NCI-H774 (cell line): ENCODE data around the gene GPC3.

ENCODE experiments used
- DNase-seq: peaks from one replicate; lab custom pipeline; 2025; lab: John Stamatoyannopoulos, UW

GPC3 gene

DNA sequence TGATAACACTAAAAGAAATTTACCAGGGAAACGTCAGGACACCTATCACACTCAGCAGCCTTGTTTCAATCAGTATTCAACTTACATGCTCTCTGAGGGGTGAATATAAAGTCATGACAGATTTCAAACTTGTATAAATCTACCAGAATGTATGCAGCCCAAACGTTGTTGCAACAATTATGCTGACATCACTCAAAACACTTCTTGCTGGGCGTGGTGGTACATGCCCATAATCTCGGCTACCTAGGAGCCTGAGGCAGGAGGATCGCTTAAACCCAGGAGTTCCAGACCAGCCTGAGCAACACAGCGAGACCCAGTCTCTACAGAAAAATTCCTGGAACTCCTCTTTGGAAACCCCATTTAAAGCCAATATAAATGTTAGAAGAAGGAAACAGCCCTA lies 303.5 kb downstream of the GPC3 start:
- no peak for DNase-seq

DNA sequence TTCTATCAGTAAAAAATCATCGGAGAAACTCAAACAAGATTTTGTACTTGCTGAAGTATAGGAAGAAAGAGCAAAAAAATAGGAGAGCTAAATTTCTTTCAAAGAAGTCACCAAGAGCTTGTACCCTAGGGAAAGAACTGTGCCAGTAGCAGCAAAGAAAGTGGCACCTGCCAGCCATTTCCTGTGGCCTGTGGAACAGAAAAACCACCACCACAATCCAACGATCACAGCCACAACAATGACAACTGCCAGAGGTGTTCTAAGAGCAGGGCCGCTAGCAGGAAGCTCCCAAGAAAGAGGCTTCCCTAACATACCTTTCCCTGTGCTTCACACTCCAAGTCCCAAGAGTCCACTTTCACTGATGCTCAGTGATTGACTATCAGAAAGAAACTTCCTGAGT lies 304.0 kb downstream of the GPC3 start:
- no peak for DNase-seq

DNA sequence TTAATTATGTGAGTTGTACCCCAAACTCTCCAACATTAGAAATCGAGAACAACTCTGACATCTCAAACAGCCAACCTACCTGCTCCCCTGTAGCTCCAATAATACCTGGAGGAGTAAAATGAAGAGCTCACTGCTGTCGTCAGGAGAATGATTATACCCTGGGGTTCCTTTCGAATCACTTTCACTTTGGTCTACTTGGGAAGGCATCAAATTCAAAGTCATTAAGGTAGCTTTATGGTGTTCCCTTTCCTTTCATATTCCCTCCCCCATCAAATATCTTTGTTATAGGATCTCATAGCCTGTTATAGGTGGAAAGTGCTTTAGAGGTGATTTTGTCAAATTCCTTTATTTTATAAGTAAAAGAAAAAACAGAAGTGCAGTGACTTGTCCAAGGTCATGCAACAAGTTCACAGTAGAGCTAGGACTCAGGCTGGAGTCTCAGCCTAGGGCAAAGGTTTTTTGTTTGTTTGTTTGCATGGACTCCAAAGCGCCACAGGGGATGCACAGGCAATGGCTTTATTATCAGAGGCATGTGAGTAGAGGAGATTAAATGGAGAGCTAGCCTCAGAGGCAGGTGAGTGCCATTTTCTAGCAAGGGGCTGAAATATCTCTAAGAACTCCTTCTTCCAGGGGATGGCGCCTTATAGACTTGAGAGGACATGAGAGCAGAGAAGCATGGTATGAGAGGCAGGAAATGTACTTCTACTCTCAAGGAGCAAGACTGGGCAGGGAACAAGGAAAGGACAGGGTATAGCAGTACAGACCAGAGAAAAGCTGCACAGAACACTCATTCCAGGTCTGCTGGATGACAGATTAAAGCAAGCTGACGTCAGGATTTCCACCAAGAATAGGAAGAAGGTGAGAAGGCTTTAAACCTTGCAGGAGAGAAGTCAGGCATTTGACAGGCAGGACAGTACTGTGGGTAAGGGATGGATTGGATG lies 308.0 kb downstream of the GPC3 start:
- no peak for DNase-seq

DNA sequence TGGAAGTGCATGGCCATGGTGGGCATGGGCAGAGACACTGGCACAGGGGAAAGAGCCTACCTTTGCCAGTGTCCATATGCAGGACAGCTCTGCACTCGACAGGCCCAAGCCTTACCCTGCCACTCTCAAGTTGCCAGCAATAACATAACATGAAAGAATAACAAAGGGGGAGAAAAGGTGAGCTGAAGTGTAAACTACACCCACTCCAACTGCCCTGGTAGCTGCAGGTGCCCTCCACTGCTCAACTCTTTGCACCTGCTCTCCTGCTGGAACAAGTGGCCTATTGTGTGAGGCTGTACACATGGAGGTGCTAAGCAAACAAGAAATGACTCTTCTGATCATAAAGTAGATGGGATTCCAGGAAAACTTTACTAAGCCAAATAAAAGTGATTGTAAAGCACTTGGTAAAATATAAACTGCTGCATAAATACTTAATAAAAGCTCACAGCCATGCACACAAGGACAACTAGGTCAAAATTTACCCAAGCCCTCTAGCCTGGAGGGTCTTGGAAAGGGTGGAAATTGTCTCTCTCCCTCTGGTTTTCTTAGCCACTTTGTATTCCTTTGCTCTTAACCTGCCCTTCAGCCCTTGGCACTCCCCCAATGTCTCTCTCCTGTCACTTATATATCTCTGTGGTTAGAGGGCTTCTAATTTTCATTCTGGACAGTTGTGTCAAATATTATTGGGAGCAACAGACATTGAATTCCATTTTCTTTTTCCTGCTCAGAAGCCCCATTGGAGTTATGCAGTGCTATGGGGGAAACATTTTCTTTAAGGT lies 308.9 kb downstream of the GPC3 start:
- DNase-seq, result peak; percentile 90

DNA sequence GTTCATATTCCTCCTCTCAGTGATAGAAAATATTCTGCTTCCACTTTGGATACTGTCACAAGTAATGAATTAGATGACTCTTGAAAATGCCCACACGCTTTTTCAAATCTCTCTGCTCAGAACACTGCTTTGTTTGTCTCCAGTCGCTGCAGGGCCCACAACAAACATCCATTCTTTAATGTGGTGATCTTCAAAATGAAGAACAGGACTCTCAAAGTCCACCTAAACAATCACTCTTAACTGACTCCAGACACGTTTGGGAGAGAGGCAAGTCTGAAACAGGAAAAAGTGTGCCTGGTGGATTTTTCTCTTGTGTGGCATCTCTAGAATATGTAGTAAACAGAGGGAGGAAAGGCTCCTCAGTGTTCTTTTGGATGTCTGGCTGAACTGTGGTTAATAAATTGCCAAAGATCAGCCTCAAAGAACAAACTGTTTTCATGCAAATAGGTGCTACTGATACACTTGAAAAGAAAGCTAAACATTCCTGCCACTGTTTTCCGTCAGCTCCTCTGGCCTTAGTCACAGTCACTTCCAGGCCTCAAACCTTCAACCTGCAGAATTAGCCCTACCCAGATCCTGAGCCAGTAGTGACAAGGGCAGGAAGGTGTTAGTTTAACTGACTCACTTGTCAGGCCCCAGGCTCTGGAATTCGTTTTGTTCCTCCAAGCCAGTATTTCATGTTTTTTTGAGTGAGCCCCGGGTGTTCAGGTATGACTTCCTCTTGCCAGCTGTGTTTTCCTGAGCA lies 310.5 kb downstream of the GPC3 start:
- DNase-seq, result no peak

DNA sequence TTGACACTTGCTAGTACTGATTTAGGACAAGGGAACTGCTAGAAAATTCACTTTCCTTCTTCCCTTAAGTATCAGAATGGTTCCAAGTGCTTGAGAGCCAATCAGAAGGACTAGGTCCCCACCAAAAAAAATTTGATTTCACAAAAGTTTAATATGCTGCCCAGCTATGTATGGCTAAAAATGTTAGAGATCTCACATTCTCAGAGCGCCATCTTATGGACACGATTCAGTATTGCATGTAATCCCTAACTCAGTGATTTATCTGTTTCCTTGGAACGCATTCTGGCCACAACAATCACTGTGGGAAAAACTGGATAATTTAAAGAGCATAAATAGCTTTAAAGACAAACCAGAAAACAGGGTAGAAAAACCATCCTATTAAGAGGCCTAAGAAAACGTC lies 315.0 kb downstream of the GPC3 start:
- DNase-seq, result peak; percentile 36

DNA sequence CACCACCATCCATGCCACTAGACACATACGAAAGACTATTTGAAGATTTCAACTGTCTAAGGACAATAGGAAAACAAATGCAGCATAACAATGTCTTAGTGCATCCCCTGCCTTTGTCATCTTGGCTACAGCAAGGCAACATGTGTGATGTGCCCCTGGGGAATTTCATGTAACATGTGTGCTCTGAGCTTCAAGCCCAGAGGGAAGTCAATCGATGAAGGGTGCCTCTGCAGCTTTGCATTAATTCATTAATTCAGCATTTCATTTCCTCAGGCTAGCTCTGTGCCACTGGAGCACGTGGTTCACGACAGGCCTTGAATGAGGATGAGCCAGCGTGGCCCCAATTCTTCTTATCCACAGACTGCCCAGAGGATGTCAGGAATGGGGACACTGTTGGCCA lies 316.2 kb downstream of the GPC3 start:
- no peak for DNase-seq

DNA sequence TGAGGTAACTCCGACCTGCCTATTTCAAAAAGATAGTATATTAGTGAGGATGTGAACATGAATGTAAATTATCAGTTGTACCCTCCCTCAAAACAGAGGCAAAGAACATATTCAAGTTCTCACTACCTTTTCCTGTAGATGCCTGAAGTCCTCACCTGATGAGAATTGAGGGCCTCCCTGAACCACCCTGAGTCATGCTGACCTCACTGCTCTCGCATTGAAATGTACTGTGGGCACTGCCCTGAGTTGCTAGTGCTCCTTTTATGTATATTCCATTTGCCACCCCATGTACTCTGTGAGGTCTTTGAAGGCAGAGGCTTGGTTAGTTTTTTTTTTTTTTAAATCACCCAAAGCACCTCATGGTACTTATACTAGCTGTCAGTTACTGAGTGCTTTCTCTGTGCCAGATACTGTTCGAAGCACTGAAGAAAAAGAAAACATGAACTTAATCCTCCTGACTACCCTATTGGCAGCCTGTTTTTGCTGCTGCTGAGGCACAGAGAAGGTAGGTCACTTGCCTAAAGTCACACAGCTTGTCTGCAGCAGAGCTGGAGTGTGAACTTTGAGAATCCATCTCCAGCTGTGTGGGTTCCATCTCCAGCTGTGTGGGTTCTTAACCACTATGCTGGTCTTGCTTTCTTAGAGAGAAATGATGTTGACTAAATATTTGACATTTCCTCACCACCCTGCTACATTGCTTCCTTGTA lies 317.0 kb downstream of the GPC3 start:
- no peak for DNase-seq

DNA sequence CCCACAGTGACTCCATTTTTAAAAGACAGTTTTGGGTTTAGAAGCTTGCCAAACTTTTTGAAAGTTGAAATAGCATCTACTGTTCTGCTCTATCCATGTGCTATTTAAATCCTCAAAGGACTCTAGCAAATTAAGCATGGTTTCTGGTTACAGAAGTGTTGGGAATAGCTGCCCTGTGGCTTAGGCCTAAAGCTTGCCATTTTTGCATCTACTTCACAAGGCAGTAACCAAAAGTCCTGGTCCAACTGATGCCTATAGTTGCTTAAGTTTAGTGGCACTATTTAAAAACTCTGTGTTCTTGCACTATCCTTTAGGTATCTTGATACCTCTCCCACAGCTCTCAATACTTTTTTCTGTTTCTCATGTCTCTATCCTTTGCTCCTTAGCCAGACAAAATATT lies 319.1 kb downstream of the GPC3 start:
- DNase-seq, result no peak

DNA sequence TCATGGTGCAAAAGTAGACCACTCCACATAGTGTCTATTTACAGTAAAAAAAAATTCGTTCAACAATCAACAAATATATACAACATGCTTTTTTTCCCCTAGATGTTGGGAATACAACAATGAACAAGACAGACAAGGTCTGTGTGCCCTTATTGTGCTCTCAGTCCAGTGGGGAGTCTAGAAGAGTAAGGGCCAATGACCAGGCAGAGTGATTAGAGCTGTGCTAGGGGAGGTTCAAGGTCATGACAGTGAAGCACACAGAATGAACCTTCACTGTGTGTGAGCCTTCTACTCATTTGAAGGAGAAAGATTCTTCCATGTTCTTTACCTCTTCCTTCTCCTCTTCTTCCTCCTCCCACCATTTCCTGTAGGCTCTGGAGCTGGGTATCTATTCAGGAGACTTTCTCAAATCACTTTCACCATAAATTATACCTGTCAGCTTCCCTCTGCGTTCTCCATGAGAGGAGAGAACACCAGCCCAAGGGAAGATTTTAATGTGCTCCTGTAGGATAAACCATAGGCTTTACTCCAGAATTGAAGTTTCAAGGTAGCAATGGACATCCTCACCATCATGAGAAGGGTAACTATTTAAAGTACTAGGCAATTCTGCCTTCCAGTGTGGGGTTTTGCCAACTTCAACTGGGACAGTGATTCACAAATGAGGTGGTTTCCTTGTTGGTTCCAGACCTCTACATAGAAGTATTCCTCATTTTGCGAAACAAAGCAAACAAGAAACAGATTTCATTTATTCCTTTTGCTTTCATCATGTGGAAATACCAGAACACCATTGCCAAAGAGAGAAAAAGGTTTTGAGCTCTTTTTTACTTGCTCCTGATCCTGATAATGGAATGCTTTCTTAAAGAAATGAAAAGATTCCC lies 323.2 kb downstream of the GPC3 start:
- DNase-seq, result no peak

DNA sequence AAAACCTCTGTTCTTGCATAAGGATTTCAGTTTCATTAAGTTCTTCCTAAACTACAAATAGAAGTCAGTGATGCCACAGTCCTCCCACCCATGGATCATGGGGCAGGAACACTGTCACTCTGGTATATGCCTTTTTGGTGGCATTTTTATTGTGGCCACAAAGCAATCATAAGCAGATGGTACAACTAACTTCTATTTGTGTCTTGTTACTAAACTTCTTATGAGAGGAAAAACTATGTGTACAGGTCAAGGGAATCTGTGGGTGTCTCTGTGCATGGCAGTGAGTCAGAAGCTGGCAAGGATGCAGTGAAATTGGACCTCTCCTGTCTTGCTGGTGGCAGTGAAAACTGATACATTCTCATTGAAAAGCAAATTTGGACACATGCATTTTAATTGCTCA lies 325.1 kb downstream of the GPC3 start:
- no peak for DNase-seq

DNA sequence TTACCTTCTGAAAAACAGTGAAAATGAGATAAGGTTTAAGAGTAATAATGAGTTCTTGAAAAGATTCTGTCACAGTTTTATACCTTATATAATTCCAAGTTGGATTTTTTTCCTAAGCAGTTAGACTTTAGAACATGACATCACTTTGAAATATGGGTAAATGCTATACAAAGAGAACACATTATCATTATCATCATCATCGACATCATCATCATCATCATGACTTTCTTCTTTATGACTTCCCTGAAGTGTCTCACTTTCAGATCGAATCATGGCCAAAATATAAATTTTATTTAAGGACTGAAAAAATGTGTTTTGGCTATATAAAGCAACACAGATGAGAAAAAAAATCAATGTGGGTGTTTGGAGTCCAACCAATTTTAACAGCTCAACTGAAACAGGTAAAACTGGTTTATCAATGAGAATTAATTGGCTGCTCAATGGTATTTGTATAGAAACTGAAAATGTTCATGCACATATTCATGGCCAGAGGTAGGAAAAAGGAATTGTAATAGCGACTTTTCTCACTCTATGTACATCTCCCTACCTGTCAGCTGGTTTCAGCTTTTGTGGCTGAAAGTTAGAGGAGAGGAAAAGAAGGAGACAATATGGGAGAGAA lies 327.0 kb downstream of the GPC3 start:
- no peak for DNase-seq

DNA sequence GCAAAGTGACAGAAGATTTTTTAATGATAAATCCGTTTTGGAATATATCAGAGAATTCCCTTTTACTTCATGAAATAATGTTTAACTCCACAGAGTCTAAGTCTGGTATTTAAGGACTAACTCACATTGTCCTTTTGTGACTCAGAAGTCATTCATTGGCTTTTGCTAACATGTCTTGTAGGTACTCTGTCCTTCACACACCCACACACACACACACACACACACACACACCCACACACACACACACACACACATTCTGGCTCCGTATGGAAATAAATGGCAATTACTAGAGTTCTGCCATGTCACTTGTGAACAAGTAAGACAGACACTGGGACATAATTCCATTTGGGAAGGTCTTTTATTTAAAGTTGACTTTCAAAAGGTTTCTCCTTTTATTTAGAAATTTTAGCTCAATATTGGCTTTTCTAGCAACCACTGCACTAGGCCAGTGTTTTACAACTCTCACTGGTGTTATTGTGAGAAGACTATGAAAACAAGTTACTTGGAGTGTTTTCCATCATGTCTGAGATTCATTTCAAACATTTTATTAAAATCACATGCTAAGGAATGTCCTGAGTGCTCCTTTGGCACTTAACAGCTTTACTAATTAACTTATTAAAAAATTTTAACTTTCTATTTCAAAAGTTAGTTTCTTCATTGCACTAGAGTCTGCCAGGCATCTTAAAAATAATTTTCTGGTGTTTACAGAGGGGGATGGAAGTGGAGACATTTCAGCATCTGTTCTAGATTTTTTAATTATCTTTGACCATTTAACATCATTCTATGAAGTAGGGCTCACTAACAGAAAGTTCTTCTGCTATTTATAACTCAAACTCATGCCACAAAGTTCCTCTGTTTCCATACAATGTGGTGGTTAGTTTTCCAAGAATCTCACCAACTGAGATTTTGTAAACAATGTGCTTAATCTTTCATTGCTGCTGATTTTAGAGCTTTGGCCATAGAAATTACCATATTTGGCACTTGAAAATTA lies 329.8 kb downstream of the GPC3 start:
- DNase-seq, result no peak

DNA sequence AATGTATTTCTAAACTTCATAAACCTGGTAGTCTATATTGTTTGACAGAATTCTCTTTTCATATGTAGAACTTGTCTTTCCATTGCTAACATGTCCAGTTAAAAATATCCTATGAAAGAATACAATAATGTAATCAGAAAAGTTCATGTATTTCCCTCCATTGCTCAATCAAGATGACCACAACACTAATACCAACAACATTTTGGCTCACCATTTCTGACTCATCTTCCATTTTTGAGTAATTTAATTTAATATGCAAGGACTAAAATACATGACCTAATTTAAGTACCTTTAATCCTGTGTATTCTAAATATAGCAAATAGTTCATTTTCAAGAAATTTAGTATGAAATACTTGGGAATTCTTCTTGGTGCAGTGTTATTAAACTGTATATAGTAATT lies 330.6 kb downstream of the GPC3 start:
- no peak for DNase-seq

DNA sequence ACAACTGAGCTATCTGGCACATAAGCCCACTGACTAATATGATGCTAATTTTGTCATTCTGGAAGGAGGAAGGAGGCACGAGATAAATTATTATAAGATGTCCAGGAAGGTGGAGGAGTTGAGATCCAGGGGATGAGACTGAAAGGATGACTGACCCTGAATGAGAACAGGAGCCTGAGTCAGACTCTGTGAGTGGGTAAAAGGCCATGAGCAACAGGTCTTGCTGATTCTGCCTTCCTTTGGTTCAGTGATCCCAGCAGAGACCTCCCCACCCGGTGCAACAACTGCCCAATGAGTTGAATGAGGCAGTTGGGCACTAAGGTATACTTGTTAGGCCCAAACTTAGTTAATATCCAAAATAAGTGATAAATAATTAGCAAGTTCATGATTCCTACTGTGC lies 332.0 kb downstream of the GPC3 start:
- no peak for DNase-seq

DNA sequence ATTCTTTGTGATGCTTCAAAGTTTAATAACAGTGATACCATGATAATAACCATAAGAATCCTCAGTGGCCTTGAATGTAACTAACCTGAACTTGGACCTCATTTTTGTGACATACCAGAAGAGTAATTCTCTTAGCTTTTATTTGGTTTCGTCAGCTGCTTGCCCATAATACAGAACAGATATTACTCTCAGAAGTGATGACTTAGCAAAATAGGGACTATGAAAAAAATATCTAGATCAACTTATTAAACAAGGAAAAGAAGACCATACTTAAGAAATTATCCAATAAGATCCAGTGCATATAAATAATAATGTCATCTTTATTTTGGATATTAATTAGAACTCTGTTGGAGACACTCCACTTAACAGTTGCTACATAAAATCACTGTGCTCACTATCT lies 333.2 kb downstream of the GPC3 start:
- no peak for DNase-seq

DNA sequence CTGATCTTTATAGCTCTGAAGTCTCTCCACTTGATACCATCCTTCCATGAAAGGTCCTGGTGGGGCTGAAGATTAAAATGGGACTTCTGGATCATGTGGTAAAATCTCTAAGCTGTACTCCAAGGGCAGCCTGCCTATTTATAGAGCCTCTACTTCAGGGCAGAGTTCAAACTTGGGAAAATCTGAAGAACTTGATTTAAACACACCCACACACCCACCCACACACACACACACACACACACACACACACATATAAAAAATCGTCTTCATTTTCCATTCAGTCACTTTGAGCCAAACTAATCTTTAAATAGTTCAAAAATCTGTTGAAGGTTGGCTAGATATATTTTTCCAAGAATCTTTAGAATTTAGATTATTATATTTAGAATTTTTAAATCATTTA lies 335.2 kb downstream of the GPC3 start:
- no peak for DNase-seq

DNA sequence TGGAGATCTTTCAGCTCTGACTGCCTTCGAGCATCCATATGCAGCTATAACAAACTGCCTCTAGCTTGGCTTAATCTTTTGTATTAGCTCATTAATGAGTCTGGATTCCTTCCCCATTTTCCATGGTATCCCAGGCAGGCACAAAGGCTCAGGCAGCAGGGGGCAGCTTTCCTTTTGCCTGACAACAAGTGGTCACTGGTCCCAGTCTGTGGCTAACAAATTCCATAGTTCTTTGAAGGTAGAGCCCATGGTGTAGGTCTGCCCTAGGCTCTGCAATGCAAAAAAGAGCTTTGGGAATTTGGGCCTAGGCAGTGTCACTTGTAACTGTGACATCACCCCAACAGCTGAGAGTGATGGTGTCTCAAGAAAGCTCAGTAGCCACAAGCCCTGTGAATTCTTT lies 335.7 kb downstream of the GPC3 start:
- no peak for DNase-seq

DNA sequence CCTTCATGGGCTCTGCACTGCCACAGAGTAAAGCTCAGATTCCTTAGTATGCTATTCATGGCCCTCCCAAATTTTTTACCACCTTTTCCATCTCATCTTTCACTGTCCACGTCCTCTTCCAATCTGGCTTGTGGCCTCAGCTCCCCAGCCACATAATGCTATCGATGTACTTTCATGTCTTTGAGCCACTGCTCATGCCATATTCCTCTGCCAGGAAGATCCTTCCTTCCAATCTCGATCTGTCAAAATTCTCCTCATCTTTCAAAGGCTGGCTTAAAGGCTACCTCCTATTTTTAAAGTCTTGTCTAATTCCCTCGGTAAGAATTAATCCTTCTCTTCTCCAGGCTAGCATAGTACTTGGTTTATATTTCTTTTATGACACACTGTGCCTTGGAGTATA lies 336.8 kb downstream of the GPC3 start:
- DNase-seq, result no peak
